Thoracic aorta (tissue), 2 donors: ENCODE data around the gene HECW1. TPM values are rescaled to one million over a fixed set of nuclear protein-coding genes. Genes with fewer than 3 reads are reported as not detected.

ENCODE experiments used
- ATAC-seq: fragments of 150-250 bp; one replicate; pipeline ENCODE4 v1.8.0; 2017; ENCODE audit warnings: low read depth; ENCODE audit not compliant: insufficient number of reproducible peaks, low FRiP score
- DNase-seq: peaks from one replicate; pipeline ENCODE4 v3.0.0-alpha.2; 2020; ENCODE audit warnings: low spot score
- H3K27ac ChIP-seq, 2 donors: fragments of 200-600 bp; sonication (generic); 1 replicate in 1 of 2; 2 replicates in 1 of 2; pipeline ENCODE4 v1.5.1; 2016; ENCODE audit warnings: mild to moderate bottlenecking in 2 of 2, moderate library complexity in 2 of 2
- H3K27me3 ChIP-seq: fragments of 200-600 bp; sonication (generic); replicated peaks from 2 replicates; pipeline ENCODE4 v1.6.0; 2016; ENCODE audit warnings: mild to moderate bottlenecking; ENCODE audit not compliant: insufficient read depth
- H3K36me3 ChIP-seq: fragments of 200-600 bp; sonication (generic); one replicate; pipeline ENCODE4 v1.5.1; 2016
- H3K4me1 ChIP-seq, 2 donors: fragments of 200-600 bp; sonication (generic); 1 replicate in 1 of 2; 2 replicates in 1 of 2; pipeline versions ENCODE4 v1.5.1 to v1.6.0; 2016; ENCODE audit warnings: low read depth in 2 of 2, mild to moderate bottlenecking in 1 of 2; ENCODE audit not compliant: control insufficient read depth in 1 of 2
- H3K4me3 ChIP-seq: fragments of 200-600 bp; sonication (generic); 2 replicates; pipeline ENCODE4 v1.5.1; 2016; ENCODE audit warnings: mild to moderate bottlenecking
- H3K9me3 ChIP-seq: fragments of 200-600 bp; sonication (generic); 2 replicates; pipeline ENCODE4 v1.5.1; 2016
- CTCF ChIP-seq: fragments of 200-600 bp; sonication (generic); IDR thresholded peaks from one replicate; pipeline ENCODE4 v1.5.1; 2019; ENCODE audit warnings: antibody characterized with exemption
- total RNA-seq, 2 donors: library from RNA; depleted of rRNA; stranded (reverse); fragments of >200 nt; gene quantifications; one replicate each; pipeline versions ENCODE4 v1.1.0 to v1.2.3, GENCODE V29; 2016

Gene HECW1
- total RNA-seq, 2 donors from 2014 or later: 0.28 to 2.3 TPM

- no peaks in the 10 kb centered on the region for H3K4me1 ChIP-seq
Measured at GRCh38 chr7:43362652-43363034, 250.2 kb downstream of the HECW1 start.

GRCh38 chr7:43363035-43363791 is 250.8 kb downstream of the HECW1 start:
- H3K9me3 ChIP-seq: no peaks in the 10 kb centered on the region
- H3K27me3 ChIP-seq: no peaks in the 10 kb centered on the region
- ATAC-seq: no peak
- no peak overlapping the region for H3K27ac ChIP-seq
- TF ChIP-seq CTCF: no peak
- H3K4me3 ChIP-seq: no peak overlapping the region
- DNase-seq: no peak
- H3K36me3 ChIP-seq: no peaks in the 10 kb centered on the region
- no peaks in the 10 kb centered on the region for H3K4me1 ChIP-seq

More at GRCh38 chr7:43362652-43363034, 250.2 kb downstream of the HECW1 start:
- no peak for DNase-seq
- no peak for ATAC-seq
- no peak overlapping the region for H3K4me3 ChIP-seq
- TF ChIP-seq CTCF: no peak
- H3K36me3 ChIP-seq: no peaks in the 10 kb centered on the region
- no peak overlapping the region for H3K27ac ChIP-seq
- no peaks in the 10 kb centered on the region for H3K27me3 ChIP-seq
- no peaks in the 10 kb centered on the region for H3K9me3 ChIP-seq

- TF ChIP-seq CTCF: no peak
- no peak overlapping the region for H3K4me3 ChIP-seq
- H3K4me1 ChIP-seq: no peaks in the 10 kb centered on the region
- H3K27ac ChIP-seq: no peak overlapping the region
- no peaks in the 10 kb centered on the region for H3K9me3 ChIP-seq
- no peaks in the 10 kb centered on the region for H3K27me3 ChIP-seq
- ATAC-seq: no peak
- DNase-seq: no peak
- H3K36me3 ChIP-seq: no peaks in the 10 kb centered on the region
Measured at GRCh38 chr7:43364391-43364790, 251.9 kb downstream of the HECW1 start.

GRCh38 chr7:43372676-43373355 is 260.4 kb downstream of the HECW1 start:
- no peak for TF ChIP-seq CTCF
- ATAC-seq (no peak), DNase-seq (no peak)
- H3K4me1 ChIP-seq: no peaks in the 10 kb centered on the region
- no peaks in the 10 kb centered on the region for H3K9me3 ChIP-seq
- H3K36me3 ChIP-seq: no peaks in the 10 kb centered on the region
- no peaks in the 10 kb centered on the region for H3K27me3 ChIP-seq
- H3K4me3 ChIP-seq: no peak overlapping the region
- H3K27ac ChIP-seq: no peak overlapping the region

- ATAC-seq (no peak), DNase-seq (no peak)
- Histone ChIP-seq H3K4me1 (no peaks in the 10 kb centered on the region), H3K27me3 (no peaks in the 10 kb centered on the region), H3K27ac (no peak overlapping the region), H3K9me3 (no peaks in the 10 kb centered on the region), H3K36me3 (no peaks in the 10 kb centered on the region), H3K4me3 (no peak overlapping the region)
- TF ChIP-seq CTCF: no peak
Measured at GRCh38 chr7:43377196-43377960, 264.9 kb downstream of the HECW1 start.
